Adipocyte (in vitro differentiated cells): Measurements from ENCODE around the gene TPRKB.
"Not testable (repeated sequence)": the region's sequence is repeated elsewhere in the genome, so short reads cannot be mapped to it uniquely, and the experiment has no call there.

ENCODE experiments used
- DNase-seq: peaks from one replicate; pipeline ENCODE4 v3.0.0-alpha.2; 2015; ENCODE audit warnings: low read depth
- H3K27me3 ChIP-seq: replicated peaks from 2 replicates; pipeline ENCODE4 v1.7.0; 2013; ENCODE audit warnings: mild to moderate bottlenecking, low read length, moderate library complexity; ENCODE audit not compliant: control insufficient read depth, insufficient read depth
- H3K36me3 ChIP-seq: 2 replicates; pipeline ENCODE4 v1.7.0; 2013; ENCODE audit warnings: low read length, mild to moderate bottlenecking, moderate library complexity; ENCODE audit not compliant: control insufficient read depth, insufficient read depth, severe bottlenecking
- H3K4me1 ChIP-seq: 2 replicates; pipeline ENCODE4 v1.7.0; 2013; ENCODE audit warnings: mild to moderate bottlenecking, low read length, moderate library complexity; ENCODE audit not compliant: control insufficient read depth, insufficient read depth
- H3K4me3 ChIP-seq: 2 replicates; pipeline ENCODE4 v1.7.0; 2013; ENCODE audit warnings: mild to moderate bottlenecking, low read length, moderate library complexity
- H3K9ac ChIP-seq: 2 replicates; pipeline ENCODE4 v1.7.0; 2013; ENCODE audit warnings: mild to moderate bottlenecking, low read length, moderate library complexity
- H3K9me3 ChIP-seq: 2 replicates; pipeline ENCODE4 v1.7.0; 2013; ENCODE audit warnings: mild to moderate bottlenecking, low read length, moderate library complexity; ENCODE audit not compliant: control insufficient read depth

The TPRKB gene

GRCh38 chr2:73699437-73699836 is 37.7 kb downstream of the TPRKB start:
- DNase-seq: no peak
- Histone ChIP-seq H3K9ac (no peak overlapping the region), H3K4me1 (peaks cover 16% of the 10 kb centered on the region), H3K4me3 (no peak overlapping the region), H3K27me3 (peaks cover 16% of the 10 kb centered on the region), H3K9me3 (no peaks in the 10 kb centered on the region), H3K36me3 (no peaks in the 10 kb centered on the region)

- no peak overlapping the region for H3K9ac ChIP-seq
- no peaks in the 10 kb centered on the region for H3K36me3 ChIP-seq
- peaks cover 16% of the 10 kb centered on the region for H3K4me1 ChIP-seq
- DNase-seq: no peak
- H3K9me3 ChIP-seq: no peaks in the 10 kb centered on the region
- peaks cover 7% of the 10 kb centered on the region for H3K27me3 ChIP-seq
- no peak overlapping the region for H3K4me3 ChIP-seq
Measured at GRCh38 chr2:73698101-73698500, 39.0 kb downstream of the TPRKB start.

- DNase-seq: no peak
- H3K27me3 ChIP-seq: peaks cover 7% of the 10 kb centered on the region
- peaks cover 16% of the 10 kb centered on the region for H3K4me1 ChIP-seq
- H3K9ac ChIP-seq: no peak overlapping the region
- H3K4me3 ChIP-seq: no peak overlapping the region
- no peaks in the 10 kb centered on the region for H3K36me3 ChIP-seq
- H3K9me3 ChIP-seq: no peaks in the 10 kb centered on the region
Measured at GRCh38 chr2:73697606-73698005, 39.5 kb downstream of the TPRKB start.

- not testable (repeated sequence) for H3K36me3 ChIP-seq, H3K9ac ChIP-seq, H3K4me3 ChIP-seq, H3K27me3 ChIP-seq, DNase-seq, H3K9me3 ChIP-seq
- peaks cover 16% of the 10 kb centered on the region for H3K4me1 ChIP-seq
Measured at GRCh38 chr2:73696985-73697384, 40.2 kb downstream of the TPRKB start.

GRCh38 chr2:73696521-73696920 is 40.6 kb downstream of the TPRKB start:
- H3K36me3 ChIP-seq, H3K9ac ChIP-seq, H3K4me3 ChIP-seq, H3K27me3 ChIP-seq, H3K9me3 ChIP-seq, DNase-seq: not testable (repeated sequence)
- peaks cover 16% of the 10 kb centered on the region for H3K4me1 ChIP-seq

- H3K9ac ChIP-seq, H3K9me3 ChIP-seq, H3K36me3 ChIP-seq, H3K4me3 ChIP-seq, H3K4me1 ChIP-seq, H3K27me3 ChIP-seq: not testable (repeated sequence)
- DNase-seq: peak; percentile 27
Measured at GRCh38 chr2:73690372-73691088, 46.6 kb downstream of the TPRKB start.

GRCh38 chr2:73688494-73688893 is 48.7 kb downstream of the TPRKB start:
- DNase-seq, H3K4me1 ChIP-seq, H3K27me3 ChIP-seq, H3K4me3 ChIP-seq, H3K36me3 ChIP-seq, H3K9me3 ChIP-seq, H3K9ac ChIP-seq: not testable (repeated sequence)

GRCh38 chr2:73685764-73686438 is 51.2 kb downstream of the TPRKB start:
- Histone ChIP-seq H3K9me3 (no peaks in the 10 kb centered on the region), H3K4me1 (peaks cover 4% of the 10 kb centered on the region), H3K4me3 (no peak overlapping the region), H3K9ac (no peak overlapping the region), H3K27me3 (no peaks in the 10 kb centered on the region), H3K36me3 (no peaks in the 10 kb centered on the region)
- DNase-seq: no peak

- not testable (repeated sequence) for H3K9me3 ChIP-seq, DNase-seq, H3K27me3 ChIP-seq, H3K4me3 ChIP-seq, H3K4me1 ChIP-seq, H3K36me3 ChIP-seq, H3K9ac ChIP-seq
Measured at GRCh38 chr2:73684905-73685304, 52.2 kb downstream of the TPRKB start.

GRCh38 chr2:73684325-73684724 is 52.8 kb downstream of the TPRKB start:
- H3K9me3 ChIP-seq, H3K27me3 ChIP-seq, H3K4me1 ChIP-seq, H3K36me3 ChIP-seq, H3K9ac ChIP-seq, H3K4me3 ChIP-seq, DNase-seq: not testable (repeated sequence)

GRCh38 chr2:73679951-73680571 is 57.1 kb downstream of the TPRKB start:
- H3K4me1 ChIP-seq, H3K9me3 ChIP-seq, H3K9ac ChIP-seq, H3K27me3 ChIP-seq, H3K36me3 ChIP-seq, H3K4me3 ChIP-seq: not testable (repeated sequence)
- peak; percentile 58 for DNase-seq
